SK-N-SH (cell line): ENCODE data around the gene CPLANE1.

Experiments
- CTCF ChIP-seq: fragments of 200-600 bp; sonication (generic); IDR thresholded peaks from 2 replicates; pipeline ENCODE4 v1.6.1; 2017; ENCODE audit warnings: antibody characterized with exemption, mild to moderate bottlenecking, moderate library complexity
- EP300 ChIP-seq, 2 experiments: IDR thresholded peaks; 2 replicates each; pipeline versions ENCODE4 v1.4.0 to v1.6.1; 2012; ENCODE audit warnings: borderline replicate concordance in 1 of 2, low read depth in 1 of 2, low read length in 1 of 2
- EZH2phosphoT487 ChIP-seq: fragments of 200-600 bp; sonication (generic); IDR thresholded peaks from 2 replicates; pipeline ENCODE4 v1.6.1; 2017; ENCODE audit warnings: low read depth, mixed run types, mild to moderate bottlenecking, antibody characterized with exemption, moderate library complexity, borderline replicate concordance
- MEF2A ChIP-seq: IDR thresholded peaks from 2 replicates; pipeline ENCODE4 v1.4.0; 2012; ENCODE audit warnings: low read depth, borderline replicate concordance
- POLR2AphosphoS5 ChIP-seq: IDR thresholded peaks from 2 replicates; pipeline ENCODE4 v1.6.1; 2012; ENCODE audit warnings: low read depth, low read length
- TAF1 ChIP-seq: IDR thresholded peaks from 2 replicates; pipeline ENCODE4 v1.6.1; 2012; ENCODE audit warnings: low read depth, mild to moderate bottlenecking, low read length, moderate library complexity, borderline replicate concordance

DNA sequence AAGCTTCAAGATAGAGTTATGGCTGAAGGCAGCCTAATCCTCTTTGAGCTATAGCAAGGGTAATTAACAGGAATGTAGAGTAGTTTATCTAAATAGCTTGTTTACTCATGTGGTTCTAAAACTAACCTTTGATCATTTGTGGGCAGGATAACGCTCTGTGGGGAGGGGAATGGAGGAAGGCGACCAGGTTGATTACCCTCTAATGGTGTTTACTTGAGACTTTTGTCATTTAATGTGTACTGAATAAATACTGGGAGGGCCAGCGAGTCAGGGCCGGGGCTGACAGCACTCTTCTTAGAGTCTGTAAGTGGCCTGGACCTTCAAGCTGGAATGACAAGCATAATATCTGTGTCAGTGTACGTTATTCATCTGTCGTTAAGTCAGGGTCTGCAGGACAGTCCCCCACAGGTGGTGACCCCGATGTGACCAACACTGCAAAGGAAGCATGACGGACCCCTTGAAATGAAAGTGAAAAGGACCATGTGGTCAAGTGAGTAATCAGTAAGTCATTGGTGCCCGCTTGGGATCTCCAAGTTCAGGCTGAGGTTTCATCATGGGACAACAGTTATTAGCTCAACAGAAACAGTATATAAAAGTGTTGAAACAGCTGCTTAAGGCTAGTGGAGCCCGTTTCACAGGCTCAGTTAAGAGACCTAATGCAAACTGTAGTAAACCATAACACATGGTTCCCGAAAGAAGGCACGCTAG, 162.6 kb downstream of the CPLANE1 start:
- TF ChIP-seq CTCF (no peak), POLR2AphosphoS5 (no peak), EP300 (IDR thresholded peaks at IDR 0.05; ENCODE audit: borderline replicate concordance in 1 of 2, low read depth in 1 of 2, low read length in 1 of 2) (no peak), EZH2phosphoT487 (no peak), MEF2A (no peak), TAF1 (no peak)
